NCI-H2227 treated with DMSO at 0.1 percent for 48 hours (cell line): ENCODE data around the gene RNF151.
"Not testable (repeated sequence)": the region's sequence is repeated elsewhere in the genome, so short reads cannot be mapped to it uniquely, and the experiment has no call there.

Source experiments
- DNase-seq: peaks from one replicate; lab custom pipeline; 2025; lab: John Stamatoyannopoulos, UW

The RNF151 gene

GRCh38 chr16:2007081-2007836, 40.6 kb downstream of the RNF151 start:
- DNase-seq, result no peak

GRCh38 chr16:2008009-2008526, 41.4 kb downstream of the RNF151 start:
- no peak for DNase-seq

GRCh38 chr16:2008631-2009163, 42.0 kb downstream of the RNF151 start:
- DNase-seq, result no peak

- no peak for DNase-seq
Observed at GRCh38 chr16:2009164-2009711, 42.6 kb downstream of the RNF151 start.

GRCh38 chr16:2009791-2010510, 43.3 kb downstream of the RNF151 start, which contains the start of gene ZNF598:
TSS of gene ZNF598 (minus strand) at chr16:2009821.
- peak; percentile 71 for DNase-seq

- DNase-seq, result not testable (repeated sequence)
Observed at GRCh38 chr16:2011726-2012125, 45.1 kb downstream of the RNF151 start.

GRCh38 chr16:2013527-2013926, 46.9 kb downstream of the RNF151 start:
- DNase-seq, result no peak

- no peak for DNase-seq
Observed at GRCh38 chr16:2015117-2015946, 48.7 kb downstream of the RNF151 start.

- DNase-seq, result no peak
Observed at GRCh38 chr16:2015947-2016208, 49.2 kb downstream of the RNF151 start.

GRCh38 chr16:2016407-2016922, 49.8 kb downstream of the RNF151 start:
- DNase-seq, result no peak
